Stimulated activated naive CD8-positive, alpha-beta T cell treated with anti-CD3 and anti-CD28 coated beads, Interleukin-15, Interleukin-2, amounts not matched to agents 100 ng/mL and 50 ng/mL, for 24 hours (primary cell): ENCODE data around the gene XRCC1.
A peak's percentile ranks its signal among the peaks of the same experiment; 100 is the strongest.

Experiments used
- H3K27ac Mint-ChIP-seq: one replicate; pipeline ENCODE4 v1.8.0; 2021; ENCODE audit warnings: mild to moderate bottlenecking, mixed read lengths
- H3K27me3 Mint-ChIP-seq: one replicate; pipeline ENCODE4 v1.8.0; 2021; ENCODE audit warnings: mixed read lengths
- H3K36me3 Mint-ChIP-seq: one replicate; pipeline ENCODE4 v1.8.0; 2021; ENCODE audit warnings: low read depth, mixed read lengths
- H3K4me1 Mint-ChIP-seq: one replicate; pipeline ENCODE4 v1.8.0; 2021; ENCODE audit warnings: low read depth, mixed read lengths
- H3K4me3 Mint-ChIP-seq: one replicate; pipeline ENCODE4 v1.8.0; 2021; ENCODE audit warnings: mild to moderate bottlenecking, mixed read lengths
- H3K9me3 Mint-ChIP-seq: one replicate; pipeline ENCODE4 v1.8.0; 2021; ENCODE audit warnings: mixed read lengths

XRCC1 gene, protein sequence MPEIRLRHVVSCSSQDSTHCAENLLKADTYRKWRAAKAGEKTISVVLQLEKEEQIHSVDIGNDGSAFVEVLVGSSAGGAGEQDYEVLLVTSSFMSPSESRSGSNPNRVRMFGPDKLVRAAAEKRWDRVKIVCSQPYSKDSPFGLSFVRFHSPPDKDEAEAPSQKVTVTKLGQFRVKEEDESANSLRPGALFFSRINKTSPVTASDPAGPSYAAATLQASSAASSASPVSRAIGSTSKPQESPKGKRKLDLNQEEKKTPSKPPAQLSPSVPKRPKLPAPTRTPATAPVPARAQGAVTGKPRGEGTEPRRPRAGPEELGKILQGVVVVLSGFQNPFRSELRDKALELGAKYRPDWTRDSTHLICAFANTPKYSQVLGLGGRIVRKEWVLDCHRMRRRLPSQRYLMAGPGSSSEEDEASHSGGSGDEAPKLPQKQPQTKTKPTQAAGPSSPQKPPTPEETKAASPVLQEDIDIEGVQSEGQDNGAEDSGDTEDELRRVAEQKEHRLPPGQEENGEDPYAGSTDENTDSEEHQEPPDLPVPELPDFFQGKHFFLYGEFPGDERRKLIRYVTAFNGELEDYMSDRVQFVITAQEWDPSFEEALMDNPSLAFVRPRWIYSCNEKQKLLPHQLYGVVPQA

GRCh38 chr19:43575156-43575950 lies at the start of gene XRCC1, which contains the start of gene PINLYP:
Gene XRCC1, minus strand, starts transcription at chr19:43575527. Its CDS starts 69 bp downstream, at chr19:43575458.
Gene PINLYP, plus strand, starts transcription at chr19:43575801. Its CDS starts 1,391 bp downstream, at chr19:43577192.
- H3K4me1 Mint-ChIP-seq, result peaks cover 59% of the 10 kb centered on the region
- H3K4me3 Mint-ChIP-seq, result peak within 1 kb of the TSS; percentile 90
- H3K27ac Mint-ChIP-seq, result peak within 1 kb of the TSS; percentile 92
- H3K27me3 Mint-ChIP-seq, result no peaks in the 10 kb centered on the region
- no peaks in the 10 kb centered on the region for H3K9me3 Mint-ChIP-seq
- peaks cover 7% of the 10 kb centered on the region for H3K36me3 Mint-ChIP-seq

DNA sequence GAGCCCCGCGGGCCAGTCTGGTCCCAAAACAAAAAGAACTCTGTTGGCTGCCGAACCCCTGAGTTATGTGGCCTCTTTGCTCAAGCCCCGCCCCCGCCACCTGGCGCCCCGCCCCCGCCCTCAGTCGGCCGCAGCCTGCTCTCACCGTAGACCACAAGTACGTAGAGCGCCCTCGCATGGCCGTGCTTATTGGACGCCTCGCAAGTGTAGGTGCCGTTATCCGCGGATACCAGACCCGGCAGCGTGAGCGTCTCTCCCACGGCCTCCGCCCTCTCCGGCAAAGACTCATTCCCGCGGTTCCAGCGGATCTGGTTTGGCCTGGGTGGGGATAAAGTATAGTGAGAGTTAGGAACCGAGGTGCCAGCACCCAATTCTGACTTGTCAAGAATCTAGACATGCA lies 49.6 kb upstream of the XRCC1 start:
- H3K4me1 Mint-ChIP-seq, result peaks cover 19% of the 10 kb centered on the region
- no peak overlapping the region for H3K4me3 Mint-ChIP-seq
- H3K27ac Mint-ChIP-seq, result no peak overlapping the region
- no peaks in the 10 kb centered on the region for H3K36me3 Mint-ChIP-seq
- H3K9me3 Mint-ChIP-seq, result no peaks in the 10 kb centered on the region
- peaks cover 6% of the 10 kb centered on the region for H3K27me3 Mint-ChIP-seq

- Mint-ChIP-seq H3K27me3 (peaks cover 6% of the 10 kb centered on the region), H3K4me3 (no peak overlapping the region), H3K4me1 (peaks cover 20% of the 10 kb centered on the region), H3K36me3 (no peaks in the 10 kb centered on the region), H3K27ac (no peak overlapping the region), H3K9me3 (no peaks in the 10 kb centered on the region)
These were observed 48.8 kb upstream of the XRCC1 start for GRCh38 chr19:43623889-43624670.

DNA sequence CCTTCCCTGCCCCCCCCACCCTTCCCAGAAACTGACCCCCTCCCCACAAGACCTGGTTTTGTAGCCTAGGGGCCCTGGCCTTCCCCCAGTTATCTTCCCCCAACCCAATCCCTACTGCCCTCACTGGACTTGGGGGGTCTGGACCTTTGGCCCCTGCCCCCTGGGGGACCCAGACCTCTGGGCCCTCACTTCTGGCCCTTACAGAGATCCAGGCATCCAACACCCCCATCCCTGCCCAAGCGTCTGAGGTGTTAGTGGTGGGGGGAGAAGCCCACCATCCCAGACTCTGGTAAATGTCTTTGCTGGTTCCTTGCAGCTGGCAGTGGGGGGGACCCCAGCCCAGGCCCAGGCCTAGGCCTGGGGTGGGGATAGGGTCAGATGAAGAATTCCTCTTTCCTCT lies 47.6 kb upstream of the XRCC1 start:
- H3K27ac Mint-ChIP-seq, result no peak overlapping the region
- no peak overlapping the region for H3K4me3 Mint-ChIP-seq
- peaks cover 23% of the 10 kb centered on the region for H3K4me1 Mint-ChIP-seq
- peaks cover 6% of the 10 kb centered on the region for H3K27me3 Mint-ChIP-seq
- H3K9me3 Mint-ChIP-seq, result no peaks in the 10 kb centered on the region
- no peaks in the 10 kb centered on the region for H3K36me3 Mint-ChIP-seq

- peaks cover 23% of the 10 kb centered on the region for H3K4me1 Mint-ChIP-seq
- no peak overlapping the region for H3K4me3 Mint-ChIP-seq
- H3K27ac Mint-ChIP-seq, result no peak overlapping the region
- H3K27me3 Mint-ChIP-seq, result no peaks in the 10 kb centered on the region
- H3K9me3 Mint-ChIP-seq, result no peaks in the 10 kb centered on the region
- H3K36me3 Mint-ChIP-seq, result no peaks in the 10 kb centered on the region
These were observed 46.7 kb upstream of the XRCC1 start for GRCh38 chr19:43622070-43622469.

DNA sequence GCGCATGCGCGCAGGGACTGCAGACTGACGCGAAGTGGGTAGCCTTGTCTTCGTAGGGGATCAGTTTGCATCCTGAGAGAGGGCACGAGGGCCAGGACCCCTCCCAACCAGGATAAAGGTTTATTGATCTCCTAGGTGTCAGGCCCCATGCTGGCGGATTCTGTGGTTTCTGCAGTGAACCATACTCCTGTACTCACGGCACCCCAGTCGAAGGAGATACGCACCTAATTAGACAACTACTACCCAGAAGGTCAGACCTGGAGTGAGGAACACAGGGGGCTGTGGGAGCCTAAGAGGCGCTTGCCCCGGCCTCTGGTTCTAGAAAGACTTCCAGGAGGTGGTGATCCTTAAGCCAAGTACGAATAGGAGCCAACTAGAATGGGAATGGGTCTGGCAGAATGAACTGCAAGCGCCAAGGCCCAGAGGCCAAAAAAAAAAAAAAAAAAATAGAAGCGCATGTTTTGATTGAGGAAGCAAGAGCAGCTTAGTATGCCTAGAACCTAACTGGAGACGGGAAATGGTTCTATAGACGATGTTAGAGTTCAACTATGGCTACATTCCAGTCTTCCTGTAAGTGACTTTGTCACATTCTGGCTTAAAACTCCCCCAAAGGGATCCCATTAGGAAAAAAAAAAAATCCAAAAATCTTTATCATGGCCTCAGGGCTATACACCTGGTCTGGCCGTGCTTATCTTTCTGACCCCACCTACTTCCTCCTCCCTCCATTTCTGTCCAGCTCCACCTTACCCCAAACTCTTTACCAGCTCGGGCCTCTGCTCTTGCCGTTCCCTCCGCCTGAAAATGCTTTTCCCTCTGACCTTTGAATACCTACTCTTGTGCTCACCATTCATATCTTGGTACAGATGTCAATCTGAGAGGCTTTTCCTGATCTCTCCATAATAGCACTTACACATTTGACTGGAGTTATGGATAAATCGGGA lies 45.0 kb upstream of the XRCC1 start:
- Mint-ChIP-seq H3K9me3 (no peaks in the 10 kb centered on the region), H3K4me3 (peak overlapping the region; percentile 96), H3K27ac (peak overlapping the region; percentile 97), H3K36me3 (no peaks in the 10 kb centered on the region), H3K4me1 (peaks cover 23% of the 10 kb centered on the region), H3K27me3 (no peaks in the 10 kb centered on the region)

DNA sequence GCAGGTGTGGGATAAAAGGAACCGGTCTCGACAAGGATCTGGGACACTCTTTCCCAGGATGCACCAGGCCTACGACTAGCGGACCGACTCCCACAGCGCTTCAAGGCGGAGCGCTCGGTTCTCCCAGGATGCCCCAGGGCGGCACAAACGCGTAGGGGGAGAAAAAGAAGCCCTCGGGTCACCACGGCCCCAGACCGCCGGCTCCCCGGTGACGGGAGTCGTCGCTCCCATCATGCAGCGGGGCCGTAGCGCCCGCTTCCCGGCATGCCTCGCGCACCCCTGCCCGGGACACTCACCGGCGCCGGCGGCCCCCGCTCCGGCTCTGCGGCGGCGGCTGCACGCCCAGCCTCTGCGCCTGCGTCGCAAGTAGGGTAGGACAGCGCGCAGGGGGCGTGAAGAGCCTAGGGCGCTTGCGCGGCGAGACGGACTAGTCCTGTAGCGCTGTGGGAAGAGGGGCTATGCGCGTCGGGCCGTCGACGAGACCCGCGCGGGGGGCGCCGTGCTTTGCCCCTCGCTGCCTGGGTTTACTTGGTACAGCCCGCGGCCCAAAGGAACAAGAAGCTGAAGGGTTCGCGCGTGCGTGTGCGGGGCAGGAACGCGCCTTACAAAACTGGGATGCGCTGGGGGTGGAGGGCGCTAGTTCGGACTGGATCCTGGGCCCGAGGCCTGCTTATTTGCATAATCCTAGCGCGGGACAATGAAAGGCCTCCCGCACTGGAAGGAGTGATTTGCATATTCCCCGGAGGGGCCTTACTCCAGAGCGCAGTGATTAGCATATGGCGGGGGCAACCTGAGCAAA lies 44.1 kb upstream of the XRCC1 start, which contains the start of gene ZNF428:
TSS of gene ZNF428 (minus strand) at position 368 of the 799 bp plus-strand sequence. CDS start 5,325 bp downstream, outside the sequence.
- Mint-ChIP-seq H3K27me3 (no peaks in the 10 kb centered on the region), H3K4me3 (peak within 1 kb of the TSS; percentile 96), H3K27ac (peak within 1 kb of the TSS; percentile 97), H3K9me3 (no peaks in the 10 kb centered on the region), H3K4me1 (peaks cover 15% of the 10 kb centered on the region), H3K36me3 (no peaks in the 10 kb centered on the region)

DNA sequence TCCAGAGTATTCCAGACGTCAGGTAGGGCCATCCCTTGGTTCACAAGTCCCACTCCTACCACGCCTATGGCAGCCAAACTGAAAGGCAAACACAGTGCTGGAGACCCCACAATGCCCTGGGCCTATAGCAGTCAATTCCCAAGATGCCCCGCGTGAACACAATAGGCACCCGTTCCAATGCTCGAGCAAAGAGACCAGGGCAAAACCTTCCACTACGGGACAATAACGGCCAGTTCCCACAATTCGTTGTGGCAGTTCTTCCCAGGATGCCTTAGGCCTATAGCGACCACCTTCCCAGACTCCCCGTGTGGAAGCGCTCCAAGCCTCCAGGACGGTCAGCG lies 43.6 kb upstream of the XRCC1 start:
- Mint-ChIP-seq H3K27me3 (no peaks in the 10 kb centered on the region), H3K4me3 (peak overlapping the region; percentile 96), H3K36me3 (no peaks in the 10 kb centered on the region), H3K9me3 (no peaks in the 10 kb centered on the region), H3K4me1 (peaks cover 14% of the 10 kb centered on the region), H3K27ac (peak overlapping the region; percentile 97)

GRCh38 chr19:43616954-43617353 lies 41.6 kb upstream of the XRCC1 start:
- H3K9me3 Mint-ChIP-seq, result no peaks in the 10 kb centered on the region
- H3K4me3 Mint-ChIP-seq, result no peak overlapping the region
- H3K27ac Mint-ChIP-seq, result no peak overlapping the region
- no peaks in the 10 kb centered on the region for H3K27me3 Mint-ChIP-seq
- peaks cover 10% of the 10 kb centered on the region for H3K36me3 Mint-ChIP-seq
- peaks cover 14% of the 10 kb centered on the region for H3K4me1 Mint-ChIP-seq

- H3K27me3 Mint-ChIP-seq, result no peaks in the 10 kb centered on the region
- H3K4me1 Mint-ChIP-seq, result peaks cover 14% of the 10 kb centered on the region
These were observed 41.0 kb upstream of the XRCC1 start for GRCh38 chr19:43616306-43616705.

DNA sequence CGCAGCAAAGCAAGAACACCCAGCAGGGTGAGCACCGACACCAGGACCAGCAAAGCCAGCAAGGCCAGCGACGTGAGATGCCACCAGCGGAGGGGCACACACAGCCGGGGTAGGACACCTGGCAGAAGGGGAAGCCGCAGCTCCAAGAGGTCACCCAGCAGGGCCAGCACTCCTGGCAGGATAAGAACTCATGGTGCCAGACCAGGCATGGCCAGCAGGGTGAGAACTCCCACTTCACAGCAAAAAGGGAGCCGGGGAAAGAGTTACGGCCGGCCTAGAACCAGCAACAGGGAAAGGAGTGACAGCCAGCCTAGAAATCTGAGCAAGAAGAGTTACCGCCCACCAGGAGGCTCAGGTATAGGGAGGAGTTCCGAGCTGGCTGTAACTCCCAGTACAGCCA lies 37.0 kb upstream of the XRCC1 start:
- H3K27me3 Mint-ChIP-seq, result no peaks in the 10 kb centered on the region
- no peak overlapping the region for H3K27ac Mint-ChIP-seq
- H3K4me3 Mint-ChIP-seq, result no peak overlapping the region
- H3K9me3 Mint-ChIP-seq, result no peaks in the 10 kb centered on the region
- peaks cover 19% of the 10 kb centered on the region for H3K36me3 Mint-ChIP-seq
- H3K4me1 Mint-ChIP-seq, result peaks cover 9% of the 10 kb centered on the region

More at GRCh38 chr19:43616306-43616705, 41.0 kb upstream of the XRCC1 start:
- Mint-ChIP-seq H3K4me3 (no peak overlapping the region), H3K36me3 (peaks cover 15% of the 10 kb centered on the region), H3K9me3 (no peaks in the 10 kb centered on the region), H3K27ac (no peak overlapping the region)

DNA sequence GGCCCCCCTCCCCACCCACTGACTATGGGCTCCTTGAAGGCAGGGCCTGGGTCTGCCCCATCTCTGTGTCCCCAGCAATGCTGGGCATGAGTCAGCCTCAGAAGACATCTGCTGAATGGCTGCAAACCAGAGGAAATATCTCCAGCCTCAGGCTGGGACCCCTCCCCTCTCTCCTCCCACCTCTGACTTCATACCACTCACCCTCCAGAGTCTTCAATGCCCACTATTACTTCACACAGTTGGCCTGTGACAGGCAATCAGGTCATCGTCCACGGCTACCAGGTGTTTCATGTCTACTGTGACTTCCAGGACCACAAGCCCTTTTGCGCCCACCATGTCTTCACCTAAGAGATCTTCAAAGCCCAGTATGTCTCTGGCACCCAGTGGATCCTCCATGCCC lies 36.5 kb upstream of the XRCC1 start, which contains the start of gene SRRM5:
TSS of gene SRRM5 (plus strand) at position 301 of the 400 bp plus-strand sequence. CDS start at position 335, 34 bp downstream.
- Mint-ChIP-seq H3K36me3 (peaks cover 19% of the 10 kb centered on the region), H3K4me1 (peaks cover 15% of the 10 kb centered on the region), H3K27ac (no peak within 1 kb of the TSS), H3K4me3 (no peak within 1 kb of the TSS), H3K27me3 (no peaks in the 10 kb centered on the region), H3K9me3 (no peaks in the 10 kb centered on the region)

DNA sequence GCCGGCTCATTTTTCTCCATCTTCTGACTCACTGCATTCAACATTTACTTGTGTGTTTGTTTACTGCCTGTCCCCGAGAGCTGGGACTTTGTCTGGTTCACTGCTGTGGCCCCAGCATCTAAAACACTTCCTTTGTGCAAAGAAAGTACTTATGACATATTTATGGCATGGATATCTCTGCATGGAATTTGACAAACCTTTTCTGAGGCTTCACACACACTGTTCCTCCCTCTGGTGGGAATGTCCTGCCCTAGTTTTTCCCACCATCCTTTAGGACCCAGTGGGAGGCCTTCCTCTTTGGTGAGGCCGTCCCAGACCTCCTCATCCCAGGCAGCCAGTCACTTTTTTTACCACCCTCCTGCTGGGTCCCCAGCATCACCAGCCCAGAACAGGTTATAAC lies 35.2 kb upstream of the XRCC1 start:
- peaks cover 15% of the 10 kb centered on the region for H3K4me1 Mint-ChIP-seq
- H3K9me3 Mint-ChIP-seq, result no peaks in the 10 kb centered on the region
- no peaks in the 10 kb centered on the region for H3K27me3 Mint-ChIP-seq
- H3K27ac Mint-ChIP-seq, result no peak overlapping the region
- no peak overlapping the region for H3K4me3 Mint-ChIP-seq
- H3K36me3 Mint-ChIP-seq, result peaks cover 19% of the 10 kb centered on the region
